HG03025 (cell line): Measurements from ENCODE around the gene PKN1.

Source experiments
- ATAC-seq: cut with Tn5 transposase; IDR thresholded peaks from one replicate; pipeline ENCODE4 v1.9.1; 2021; ENCODE audit warnings: mild to moderate bottlenecking, moderate library complexity; ENCODE audit not compliant: unreplicated experiment, low FRiP score

The PKN1 gene

DNA sequence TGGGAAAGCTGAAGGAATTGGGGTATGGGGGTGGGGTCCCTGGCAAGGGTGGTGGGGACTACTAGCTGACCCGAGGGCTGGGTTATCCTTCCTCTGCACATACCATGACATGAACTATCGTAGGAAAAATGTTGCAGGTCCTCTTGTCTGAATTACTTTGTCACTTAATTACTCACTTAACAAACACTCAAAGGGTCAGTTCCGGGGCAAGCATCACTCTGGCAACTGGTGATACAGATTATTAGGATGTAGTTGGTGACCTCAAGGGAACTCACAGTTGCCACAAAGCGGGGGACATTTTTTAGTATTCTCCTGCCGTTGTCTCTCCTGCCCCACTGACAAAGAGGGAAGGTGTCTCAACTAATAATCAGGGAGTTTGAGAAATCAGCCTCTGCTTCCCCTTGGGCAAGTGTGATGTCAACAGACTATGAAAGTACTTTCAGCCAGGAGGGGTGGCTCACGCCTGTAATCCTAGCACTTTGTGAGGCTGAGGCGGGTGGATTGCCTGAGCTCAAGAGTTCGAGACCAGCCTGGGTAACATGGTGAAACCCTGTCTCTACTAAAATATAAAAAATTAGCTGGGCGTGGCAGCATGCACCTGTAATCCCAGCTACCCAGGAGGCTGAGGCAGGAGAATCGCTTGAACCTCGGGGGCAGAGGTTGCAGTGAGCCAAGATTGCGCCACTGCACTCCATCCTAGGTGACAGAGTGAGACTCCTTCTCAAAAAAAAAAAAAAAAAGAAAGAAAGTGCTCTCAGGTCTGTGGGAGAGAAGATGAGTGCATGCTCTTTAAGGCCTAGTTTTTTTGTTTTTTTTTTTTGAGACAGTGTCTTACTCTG, 74.8 kb downstream of the PKN1 start:
- no peak for ATAC-seq

DNA sequence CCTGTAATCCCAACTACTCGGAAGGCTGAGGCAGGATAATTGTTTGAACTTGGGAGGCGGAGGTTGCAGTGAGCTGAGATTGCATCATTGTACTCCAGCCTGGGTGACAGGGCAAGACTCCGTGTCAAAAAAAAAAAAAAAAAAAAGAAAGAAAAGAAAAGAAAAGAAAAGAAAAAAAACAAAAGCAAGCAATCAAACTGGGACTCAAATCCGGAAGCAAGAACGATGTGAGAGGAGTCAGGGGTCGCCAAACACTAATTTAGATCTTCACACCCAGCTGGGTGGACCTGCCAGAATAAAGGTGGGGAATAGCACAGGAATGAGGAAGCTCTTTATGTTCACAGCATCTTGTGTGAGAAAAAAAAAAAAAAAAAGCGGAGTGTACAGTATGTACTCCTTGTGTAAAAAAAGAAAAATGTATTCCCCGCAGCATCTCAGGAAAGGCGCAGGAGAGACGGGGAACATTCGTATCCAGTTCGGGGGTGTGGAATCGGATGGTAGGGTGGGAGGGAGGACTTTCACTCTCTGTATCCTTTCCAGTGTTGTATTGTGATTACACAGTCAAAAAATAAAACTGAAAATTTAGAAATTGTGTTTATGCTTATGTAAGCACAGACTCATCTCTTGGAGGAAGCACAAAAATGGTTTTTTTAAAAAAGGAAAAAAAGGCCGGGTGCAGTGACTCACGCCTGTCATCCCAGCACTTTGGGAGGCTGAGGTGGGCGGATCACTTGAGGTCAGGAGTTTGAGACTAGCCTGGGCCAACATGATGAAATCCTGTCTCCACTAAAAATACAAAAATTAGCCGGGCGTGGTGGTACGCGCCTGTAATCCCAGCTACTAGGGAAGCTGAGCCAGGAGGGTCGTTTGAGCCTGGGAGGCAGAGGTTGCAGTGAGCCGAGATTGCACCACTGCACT, 77.5 kb downstream of the PKN1 start:
- ATAC-seq, result no peak

DNA sequence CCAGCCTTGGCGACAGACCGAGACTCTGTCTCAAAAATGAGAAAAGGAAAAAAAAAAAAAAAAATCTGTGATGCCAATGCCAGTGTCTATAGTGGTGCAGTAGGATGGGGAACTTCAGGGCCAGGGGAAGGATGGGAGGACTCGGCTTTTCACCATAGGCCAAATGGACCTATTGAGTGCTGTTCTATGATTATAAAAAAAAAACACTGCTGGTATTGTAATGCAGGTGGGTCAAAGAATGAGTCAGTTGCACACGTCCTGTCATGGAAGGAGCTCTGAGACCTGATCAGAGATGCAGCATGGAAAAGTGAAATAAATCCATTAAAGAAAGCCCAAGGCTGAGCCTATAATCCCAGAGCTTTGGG, 78.1 kb downstream of the PKN1 start:
- ATAC-seq, result no peak

DNA sequence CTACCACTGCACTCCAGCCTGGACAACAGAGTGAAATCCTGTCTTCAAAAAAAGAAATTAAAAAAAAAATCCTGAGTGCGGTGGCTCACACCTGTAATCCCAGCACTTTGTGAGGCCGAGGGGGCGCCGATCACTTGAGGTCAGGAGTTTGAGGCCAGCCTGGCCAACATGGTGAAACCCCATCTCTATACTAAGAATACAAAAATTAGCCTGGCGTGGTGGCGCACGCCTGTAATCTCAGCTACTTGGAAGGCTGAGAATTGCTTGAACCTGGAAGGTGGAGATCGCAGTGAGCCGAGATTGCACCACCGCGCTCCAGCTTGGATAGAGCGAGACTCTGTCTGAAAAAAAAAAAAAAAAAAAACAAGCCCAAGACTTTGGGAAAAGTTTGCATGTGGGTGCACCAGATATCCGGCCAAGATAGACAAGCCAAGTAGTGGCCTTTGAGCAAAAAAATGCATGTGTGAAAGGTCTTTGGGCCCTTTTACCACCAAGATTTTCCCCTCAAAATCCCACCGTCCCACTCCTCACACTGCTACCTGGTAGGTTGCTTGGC, 79.4 kb downstream of the PKN1 start:
- ATAC-seq, result no peak

DNA sequence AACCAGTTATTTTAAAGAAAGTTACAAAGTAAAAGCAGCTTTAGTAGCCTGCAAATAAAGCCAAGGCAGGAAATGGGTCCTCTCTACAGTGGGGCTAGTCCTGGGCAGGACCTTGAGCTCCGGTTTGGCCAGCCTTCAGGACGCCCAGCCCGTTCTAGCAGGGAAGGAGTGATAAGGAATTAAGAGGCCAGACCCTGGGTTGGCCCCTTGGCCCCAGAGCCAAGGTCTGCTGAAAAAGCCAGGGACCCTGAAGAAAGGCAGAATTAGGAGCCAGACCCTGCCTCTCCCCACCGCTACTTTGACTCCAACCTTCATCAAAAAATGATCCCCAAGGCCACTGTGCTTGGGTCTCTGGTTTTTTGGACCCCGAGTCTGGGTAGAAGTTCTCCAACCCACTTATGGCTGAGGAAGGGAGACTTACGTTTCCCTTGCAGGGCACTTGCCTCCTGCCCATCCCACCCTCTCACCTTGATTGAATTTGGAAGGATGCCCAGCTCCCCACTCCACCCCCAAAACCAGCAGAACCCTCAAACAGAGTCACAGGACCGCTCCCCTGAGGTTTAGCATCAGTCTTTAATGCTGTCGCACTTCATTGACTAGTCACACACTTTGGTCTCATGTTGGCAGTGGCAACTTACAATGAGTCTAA, 81.2 kb downstream of the PKN1 start:
- ATAC-seq, result no peak

DNA sequence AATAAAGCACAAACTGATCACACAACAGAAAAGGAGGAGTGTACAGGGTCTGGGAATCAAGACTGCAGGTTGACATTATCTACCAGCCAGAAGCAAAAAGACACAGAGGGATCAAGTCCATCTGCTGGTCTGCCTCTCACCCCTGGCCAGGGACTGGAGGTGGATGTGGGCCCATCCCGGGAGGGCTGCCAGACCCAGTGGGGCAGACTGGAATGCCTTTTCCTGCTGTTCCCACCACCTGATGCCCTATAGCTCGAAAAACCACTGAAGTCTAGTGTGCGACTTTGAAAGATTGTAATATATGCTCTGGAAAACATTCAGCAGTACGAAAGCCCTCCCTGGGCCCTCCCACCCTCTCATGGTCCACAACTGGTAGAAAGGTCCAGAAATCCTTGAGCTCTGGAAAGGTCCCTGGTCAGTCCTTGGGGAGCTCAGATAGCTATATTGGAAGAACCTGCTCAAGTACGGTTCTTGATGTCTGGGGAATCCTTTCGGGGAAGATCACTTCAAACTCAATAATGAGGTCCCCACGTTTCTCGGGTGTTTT, 82.5 kb downstream of the PKN1 start:
- ATAC-seq, result no peak

DNA sequence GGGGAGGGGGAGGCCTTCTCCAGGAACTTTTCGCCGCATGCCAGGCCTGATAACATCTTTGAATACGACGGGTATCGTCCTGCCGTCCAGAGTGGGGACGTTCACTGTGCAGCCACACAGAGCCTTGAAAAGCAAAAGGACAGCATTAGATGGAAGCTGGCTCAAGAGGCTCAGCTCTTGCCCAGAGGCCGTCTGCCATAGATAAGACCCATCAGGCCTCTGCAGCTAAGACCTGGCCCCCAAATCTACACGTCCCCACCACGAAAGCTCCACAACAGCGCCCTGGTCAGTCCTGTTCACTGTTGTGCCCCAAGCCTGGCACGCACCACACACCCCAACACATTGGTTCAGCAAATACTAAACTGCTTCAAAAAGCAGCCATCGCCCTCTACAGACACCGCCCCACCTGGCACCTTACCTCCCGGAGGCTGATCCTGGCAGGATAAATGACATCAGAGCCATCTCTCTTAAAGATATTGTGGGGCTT, 83.0 kb downstream of the PKN1 start:
- ATAC-seq, result no peak

DNA sequence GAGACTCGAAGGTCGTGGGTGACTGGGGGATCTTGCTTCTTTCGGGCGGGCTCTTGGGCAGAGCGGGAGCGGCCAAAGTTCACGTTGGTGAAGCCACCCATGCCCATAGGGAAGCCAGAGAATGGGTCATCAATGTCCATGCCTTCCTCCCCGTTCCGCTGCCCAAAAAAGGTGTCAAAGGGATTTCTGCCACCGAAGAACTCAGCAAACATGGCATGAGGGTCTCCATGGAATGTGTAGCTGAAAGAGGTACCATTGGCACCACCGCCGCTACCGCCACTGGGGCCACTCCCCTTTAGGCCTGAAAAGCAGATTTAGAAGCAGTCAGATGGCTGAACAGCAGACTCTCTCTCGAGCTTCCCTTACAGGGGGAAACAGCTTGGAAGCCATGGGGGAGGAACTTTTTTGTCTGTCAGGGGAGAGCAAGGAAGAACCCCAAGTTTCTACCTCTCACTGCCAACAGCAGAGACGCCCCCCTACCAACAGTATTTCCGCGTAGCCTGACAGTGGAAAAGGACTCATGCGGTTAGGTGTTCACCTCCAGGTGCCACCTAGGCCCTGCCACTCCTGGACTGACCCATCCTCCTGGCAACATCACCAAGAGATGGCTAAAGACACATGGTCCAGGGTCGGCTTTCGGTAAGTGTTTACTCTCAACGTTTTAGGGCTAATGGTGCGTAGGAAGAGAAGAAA, 83.8 kb downstream of the PKN1 start:
- no peak for ATAC-seq

DNA sequence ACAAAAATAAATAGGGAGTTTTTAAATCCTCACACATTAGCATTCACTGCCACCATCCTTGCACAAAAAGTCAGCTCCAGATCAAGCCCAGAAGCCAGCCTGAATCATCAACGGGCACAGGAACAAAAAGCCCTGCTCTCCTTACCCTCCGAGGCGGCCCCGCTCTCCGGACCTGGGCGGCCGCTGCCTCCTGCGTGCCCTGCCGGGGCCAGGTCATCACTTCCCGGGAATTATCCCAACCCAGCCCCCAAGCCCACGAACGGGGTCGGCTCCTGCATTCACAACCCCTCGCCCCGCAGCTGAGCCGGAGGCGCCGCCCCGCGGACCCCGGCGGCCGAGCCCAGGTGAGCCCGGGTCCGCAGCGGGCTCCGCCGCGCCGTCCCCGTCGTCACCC, 84.3 kb downstream of the PKN1 start:
- no peak for ATAC-seq

DNA sequence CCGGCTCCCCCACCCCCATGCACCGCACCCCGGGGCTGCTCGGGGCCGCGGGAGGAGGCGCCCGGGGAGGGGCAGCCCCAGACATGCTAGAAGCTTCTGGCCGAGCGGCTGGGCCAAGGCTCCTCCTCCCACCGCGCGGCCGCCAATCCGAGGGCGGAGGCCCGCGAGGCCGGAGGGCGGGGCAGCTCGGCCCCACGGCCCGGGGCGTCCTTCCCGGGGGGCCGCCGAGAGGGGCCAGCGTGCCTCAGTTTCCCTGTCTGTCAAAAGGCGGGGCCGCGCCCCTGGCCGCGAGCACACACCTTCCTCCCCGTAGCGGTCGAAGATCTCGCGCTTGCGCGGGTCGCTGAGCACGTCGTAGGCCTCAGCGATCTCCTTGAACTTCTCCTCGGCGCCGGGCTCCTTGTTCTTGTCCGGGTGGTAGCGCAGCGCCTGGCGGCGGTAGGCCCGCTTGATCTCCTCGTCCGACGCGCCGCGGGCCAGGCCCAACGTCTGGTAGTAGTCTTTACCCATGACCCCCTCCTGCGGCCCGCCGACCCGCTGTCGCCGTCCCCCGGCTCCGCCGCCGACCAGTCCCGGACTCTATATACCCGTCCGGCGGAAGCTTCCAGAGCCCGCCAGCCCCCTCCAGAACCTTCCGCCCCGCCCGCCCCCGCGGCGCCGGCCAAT, 84.9 kb downstream of the PKN1 start, which contains the start of gene DNAJB1:
TSS of gene DNAJB1 (minus strand) at position 558 of the 666 bp plus-strand sequence. CDS start at position 510, 48 bp downstream.
- peak; percentile 65 for ATAC-seq

DNA sequence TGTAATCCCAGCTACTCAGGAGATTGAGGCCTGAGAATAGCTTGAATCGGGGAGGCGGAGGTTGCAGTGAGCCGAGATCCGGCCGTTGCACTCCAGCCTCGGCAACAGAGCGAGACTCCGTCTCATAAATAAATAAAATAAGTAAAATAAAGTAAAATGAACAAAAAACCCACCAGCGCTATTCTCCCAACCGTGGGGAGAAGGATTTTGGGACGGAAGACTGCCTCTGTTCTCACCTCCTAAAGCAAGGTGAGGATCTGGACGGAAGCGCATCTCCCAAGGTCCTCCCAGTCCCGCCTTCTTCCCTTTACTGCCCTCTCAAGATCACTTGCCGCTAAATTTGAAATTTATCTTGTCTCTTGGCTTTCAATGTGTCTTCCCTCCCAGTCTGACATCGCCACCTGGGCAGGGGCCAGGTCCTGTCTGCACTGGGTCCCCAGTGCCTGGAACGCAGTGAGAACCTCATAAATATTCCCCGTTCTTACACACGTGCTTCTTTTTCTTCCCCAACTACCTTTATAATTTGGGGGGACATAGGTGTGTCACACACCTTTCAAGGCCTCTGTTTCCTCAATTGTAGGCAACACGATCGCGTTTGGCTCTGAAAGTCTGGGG, 86.2 kb downstream of the PKN1 start:
- ATAC-seq, result no peak

DNA sequence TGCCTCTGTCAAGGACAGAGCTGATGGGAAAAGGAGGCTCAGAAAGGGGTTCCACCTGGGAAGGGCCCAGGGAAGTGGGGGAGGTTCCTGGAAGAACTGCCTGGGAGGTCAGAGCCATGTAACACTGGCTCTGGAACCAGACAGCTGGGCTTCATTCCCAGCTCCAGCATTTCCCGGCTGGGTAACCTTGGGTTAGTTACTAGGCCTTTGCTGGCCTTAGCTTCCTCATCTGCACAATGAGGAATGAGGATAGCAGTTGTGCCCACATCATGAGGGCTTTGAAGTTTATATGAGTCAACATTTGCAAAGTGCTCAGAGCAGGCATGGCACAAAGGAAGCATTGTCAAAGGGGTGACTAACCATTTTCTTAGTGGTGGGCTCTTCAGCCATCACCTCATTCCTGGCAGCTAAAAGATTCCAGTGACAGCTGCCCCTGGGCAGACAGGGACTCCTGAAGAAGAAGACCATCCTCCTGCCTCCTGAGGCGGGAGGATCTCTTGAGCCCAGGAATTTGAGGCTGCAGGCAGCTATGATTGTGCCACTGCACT, 86.8 kb downstream of the PKN1 start:
- ATAC-seq, result no peak

DNA sequence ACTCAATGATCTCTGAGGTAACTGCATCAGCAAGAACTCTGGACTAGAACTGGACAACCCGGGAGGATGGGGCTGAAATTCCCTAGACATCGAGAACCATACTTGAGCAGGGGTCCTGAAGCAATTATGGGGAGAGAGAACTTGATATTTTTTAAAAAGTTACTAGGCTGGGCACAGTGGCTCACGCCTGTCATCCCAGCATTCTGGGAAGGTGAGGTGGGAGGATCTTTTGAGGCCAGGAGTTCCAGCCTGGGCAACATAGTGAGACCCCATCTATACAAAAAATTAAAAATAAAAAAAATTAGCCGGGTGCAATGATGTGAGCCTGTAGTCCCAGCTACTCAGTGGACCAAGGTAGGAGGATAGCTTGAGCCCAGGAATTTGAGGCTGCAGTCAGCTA, 87.4 kb downstream of the PKN1 start:
- no peak for ATAC-seq
